ENCODE data around the gene ARHGAP30.

- TF ChIP-seq, protein P1, sequence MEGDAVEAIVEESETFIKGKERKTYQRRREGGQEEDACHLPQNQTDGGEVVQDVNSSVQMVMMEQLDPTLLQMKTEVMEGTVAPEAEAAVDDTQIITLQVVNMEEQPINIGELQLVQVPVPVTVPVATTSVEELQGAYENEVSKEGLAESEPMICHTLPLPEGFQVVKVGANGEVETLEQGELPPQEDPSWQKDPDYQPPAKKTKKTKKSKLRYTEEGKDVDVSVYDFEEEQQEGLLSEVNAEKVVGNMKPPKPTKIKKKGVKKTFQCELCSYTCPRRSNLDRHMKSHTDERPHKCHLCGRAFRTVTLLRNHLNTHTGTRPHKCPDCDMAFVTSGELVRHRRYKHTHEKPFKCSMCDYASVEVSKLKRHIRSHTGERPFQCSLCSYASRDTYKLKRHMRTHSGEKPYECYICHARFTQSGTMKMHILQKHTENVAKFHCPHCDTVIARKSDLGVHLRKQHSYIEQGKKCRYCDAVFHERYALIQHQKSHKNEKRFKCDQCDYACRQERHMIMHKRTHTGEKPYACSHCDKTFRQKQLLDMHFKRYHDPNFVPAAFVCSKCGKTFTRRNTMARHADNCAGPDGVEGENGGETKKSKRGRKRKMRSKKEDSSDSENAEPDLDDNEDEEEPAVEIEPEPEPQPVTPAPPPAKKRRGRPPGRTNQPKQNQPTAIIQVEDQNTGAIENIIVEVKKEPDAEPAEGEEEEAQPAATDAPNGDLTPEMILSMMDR (conservative IDR thresholded peaks at IDR 0.05 in 1 of 2, IDR thresholded peaks at IDR 0.05 in 1 of 2; ENCODE audit: low read depth in 1 of 2, low read length in 2 of 2) = no peak
- TF ChIP-seq EZH2 (IDR thresholded peaks at IDR 0.05; ENCODE audit: low read length, missing control alignments) = no peak
These were observed 450 bp downstream of the ARHGAP30 start for GRCh38 chr1:161069241-161069640.

Data from fibroblast of lung (primary cell).